ENCODE data around the gene NTN5.

Gene NTN5

DNA sequence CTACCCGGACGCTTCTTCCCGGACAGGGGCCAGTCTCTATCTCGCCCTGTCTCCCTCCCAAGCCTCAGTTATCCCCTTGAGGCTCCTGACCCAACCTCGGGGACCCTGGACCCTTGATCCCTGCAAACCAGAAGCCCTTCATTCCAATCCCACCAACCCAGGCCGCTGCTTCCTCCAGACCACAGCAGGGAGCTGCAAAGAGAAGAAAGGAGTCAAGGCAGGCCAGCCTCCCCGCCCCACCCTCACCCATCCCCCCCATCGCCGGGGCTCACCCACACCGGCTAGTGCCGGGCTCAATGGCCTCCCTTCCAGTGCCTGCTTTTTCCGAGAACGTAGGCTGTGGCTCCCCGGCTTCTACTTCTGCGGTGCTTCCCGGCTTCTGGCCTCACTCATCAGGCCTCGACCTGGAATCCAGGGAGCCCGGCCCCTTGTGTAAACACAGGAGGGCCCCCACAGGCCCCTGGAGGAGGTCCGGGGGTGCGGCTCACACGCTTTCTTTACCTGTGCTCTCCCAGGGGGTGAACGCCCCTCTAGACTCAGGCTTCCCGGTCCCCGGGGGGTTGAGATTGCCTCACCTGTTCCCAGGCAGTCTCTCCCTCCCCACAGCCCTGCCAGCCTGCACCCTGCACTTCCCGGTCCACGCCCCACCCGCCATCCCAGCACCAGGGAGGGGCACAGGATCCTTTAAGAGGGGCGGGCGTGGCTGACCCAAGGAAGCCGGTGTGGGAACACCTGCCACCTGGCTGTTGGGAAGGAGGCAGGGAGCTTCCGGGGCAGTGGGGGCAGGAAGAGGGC lies 58.2 kb downstream of the NTN5 start, which contains the start of gene FAM83E:
Gene FAM83E, minus strand, starts transcription at position 641 of the 795 bp plus-strand sequence. CDS start 1,704 bp downstream, outside the sequence.
- no peak for DNase-seq

DNA sequence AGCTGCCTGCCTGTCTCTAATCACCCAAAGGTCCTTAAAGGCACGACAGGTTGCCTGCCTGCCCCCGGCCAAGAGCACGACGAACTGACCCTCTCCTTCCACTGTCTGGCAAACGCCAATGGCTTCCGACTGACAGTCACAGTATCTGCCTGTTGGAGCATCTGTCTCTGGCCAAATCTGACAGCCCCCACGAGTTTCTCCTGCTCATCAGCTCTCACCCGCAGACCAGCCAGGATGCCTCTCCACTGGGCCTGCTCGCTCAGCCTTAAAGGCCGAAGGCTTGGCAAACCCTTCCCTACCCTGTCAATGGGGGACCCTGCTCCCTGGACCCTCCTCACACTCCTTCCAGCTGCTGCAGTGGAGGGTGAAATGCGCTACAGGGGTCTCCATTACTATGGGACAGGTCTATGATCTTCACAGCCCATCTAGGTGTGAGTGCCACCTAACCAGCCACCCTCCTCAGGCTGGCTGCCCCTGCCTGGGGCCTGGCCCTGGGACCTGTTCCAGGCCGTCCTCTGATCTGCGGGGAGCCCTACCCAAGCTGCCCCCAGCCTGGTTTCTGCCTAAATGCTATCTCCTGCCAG lies 58.9 kb downstream of the NTN5 start:
- DNase-seq: no peak

DNA sequence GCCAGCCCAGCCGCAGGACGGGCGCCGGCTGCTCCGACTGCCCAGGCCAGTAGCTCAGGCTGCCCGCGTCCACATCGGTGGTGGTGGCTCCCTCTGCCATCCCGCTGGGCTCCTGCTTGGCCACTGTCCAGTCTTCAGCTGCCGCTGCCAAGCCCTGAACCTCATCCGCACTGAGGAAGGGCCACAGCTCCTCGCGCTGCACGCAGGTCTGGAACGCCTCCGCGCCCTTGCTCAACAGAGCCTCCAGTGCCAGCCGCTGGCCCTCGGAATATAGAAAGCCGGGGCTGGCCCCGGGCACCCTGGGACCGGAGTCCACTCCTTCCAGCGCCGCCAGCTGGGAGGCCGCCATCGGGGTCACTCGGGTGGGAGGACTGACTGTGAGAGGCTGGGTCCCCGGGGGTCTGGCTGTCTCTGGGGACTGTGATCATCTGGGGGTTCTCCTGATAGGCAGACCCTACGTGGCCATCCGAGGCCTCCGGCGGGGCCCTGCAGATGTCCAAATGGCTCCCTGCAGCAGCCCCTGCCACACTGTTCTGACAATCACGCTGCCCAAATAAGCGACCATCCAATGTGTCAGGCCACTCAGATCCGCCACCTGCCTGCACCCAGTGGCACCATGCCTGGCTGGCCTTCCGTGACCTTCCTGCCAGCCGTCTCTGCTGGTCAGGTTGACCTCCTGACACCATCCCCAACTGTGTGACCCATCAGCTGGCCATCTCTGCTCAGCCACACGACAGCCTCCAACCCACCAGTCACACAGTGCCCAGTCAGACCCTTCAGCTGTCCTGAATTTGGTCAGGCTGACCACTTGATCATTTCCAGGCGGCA lies 59.6 kb downstream of the NTN5 start:
- peak in 1 of 2 donors; percentile 27 for DNase-seq

DNA sequence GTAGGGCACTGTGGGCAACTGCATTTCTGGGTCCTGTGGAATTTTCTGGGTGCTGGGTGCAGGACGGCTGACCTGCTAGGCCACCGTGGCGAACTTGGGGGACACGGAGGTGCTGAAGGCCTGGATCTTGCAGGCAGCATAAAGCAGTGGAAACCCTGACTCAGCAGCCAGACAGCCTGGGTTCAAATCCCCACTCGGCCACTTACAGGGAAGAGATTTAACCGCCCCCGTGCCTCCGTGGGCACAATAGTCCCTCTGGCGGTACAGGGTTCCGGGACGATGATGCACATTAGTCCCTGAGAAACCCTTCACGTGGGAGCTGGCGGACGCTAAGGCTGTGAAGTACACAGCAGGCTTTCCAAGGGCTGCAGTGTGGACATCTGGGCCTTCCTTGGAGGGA lies 60.9 kb downstream of the NTN5 start:
- no peak for DNase-seq

Data from hippocampal formation (tissue), 2 donors.